Trophoblast cell (in vitro differentiated cells and primary cell): Measurements from ENCODE around the gene TMEM132E.

Experiments used
- DNase-seq, 2 donors: peaks; one replicate each; pipeline ENCODE4 v3.0.0-alpha.2; 2016
- H2AFZ ChIP-seq: 2 replicates; pipeline ENCODE4 v1.6.1; 2013; ENCODE audit warnings: low read length, moderate library complexity, mild to moderate bottlenecking; ENCODE audit not compliant: insufficient read depth, poor library complexity
- H2AK5ac ChIP-seq: 2 replicates; pipeline ENCODE4 v1.6.1; 2013; ENCODE audit warnings: mild to moderate bottlenecking, low read length
- H2BK120ac ChIP-seq: 2 replicates; pipeline ENCODE4 v1.6.1; 2013; ENCODE audit warnings: low read length, mild to moderate bottlenecking, moderate library complexity; ENCODE audit not compliant: insufficient read depth, poor library complexity
- H2BK12ac ChIP-seq: 2 replicates; pipeline ENCODE4 v1.6.1; 2013; ENCODE audit warnings: mild to moderate bottlenecking, low read length, moderate library complexity
- H2BK5ac ChIP-seq: 2 replicates; pipeline ENCODE4 v1.6.1; 2013; ENCODE audit warnings: low read length, low read depth, moderate library complexity, mild to moderate bottlenecking; ENCODE audit not compliant: poor library complexity
- H3K14ac ChIP-seq: 2 replicates; pipeline ENCODE4 v1.6.1; 2013; ENCODE audit warnings: mild to moderate bottlenecking, low read length
- H3K18ac ChIP-seq: 2 replicates; pipeline ENCODE4 v1.6.1; 2013; ENCODE audit warnings: mild to moderate bottlenecking, low read length
- H3K23ac ChIP-seq: 2 replicates; pipeline ENCODE4 v1.6.1; 2013; ENCODE audit warnings: low read length
- H3K27ac ChIP-seq: 2 replicates; pipeline ENCODE4 v1.5.1; 2013; ENCODE audit warnings: low read depth, mild to moderate bottlenecking, inconsistent platforms, low read length, moderate library complexity
- H3K27me3 ChIP-seq: 2 replicates; pipeline ENCODE4 v1.6.1; 2013; ENCODE audit warnings: inconsistent platforms, mild to moderate bottlenecking, low read length, moderate library complexity; ENCODE audit not compliant: insufficient read depth
- H3K36me3 ChIP-seq, 2 experiments: 1 replicate in 1 of 2; 2 replicates in 1 of 2; pipeline ENCODE4 v1.6.1; 2013; ENCODE audit warnings: low read length in 2 of 2, mild to moderate bottlenecking in 2 of 2, moderate library complexity in 1 of 2; ENCODE audit not compliant: insufficient read depth in 2 of 2, control insufficient read depth in 1 of 2
- H3K4ac ChIP-seq: 2 replicates; pipeline ENCODE4 v1.6.1; 2013; ENCODE audit warnings: low read depth, mild to moderate bottlenecking, low read length, moderate library complexity
- H3K4me1 ChIP-seq, 2 experiments: 1 replicate in 1 of 2; 2 replicates in 1 of 2; pipeline ENCODE4 v1.6.1; 2013; ENCODE audit warnings: low read length in 2 of 2, mild to moderate bottlenecking in 2 of 2, moderate library complexity in 1 of 2; ENCODE audit not compliant: insufficient read depth in 2 of 2, control insufficient read depth in 1 of 2
- H3K4me2 ChIP-seq: 2 replicates; pipeline ENCODE4 v1.6.1; 2013; ENCODE audit warnings: inconsistent platforms, mild to moderate bottlenecking, low read length, moderate library complexity
- H3K4me3 ChIP-seq: 2 replicates; pipeline ENCODE4 v1.5.1; 2013; ENCODE audit warnings: mild to moderate bottlenecking, low read depth, low read length, inconsistent platforms
- H3K79me1 ChIP-seq: one replicate; pipeline ENCODE4 v1.6.1; 2013; ENCODE audit warnings: low read length
- H3K79me2 ChIP-seq: 2 replicates; pipeline ENCODE4 v1.6.1; 2013; ENCODE audit warnings: low read length, mild to moderate bottlenecking; ENCODE audit not compliant: control insufficient read depth, insufficient read depth, poor library complexity
- H3K9ac ChIP-seq: 2 replicates; pipeline ENCODE4 v1.6.1; 2013; ENCODE audit warnings: mild to moderate bottlenecking, low read length
- H3K9me3 ChIP-seq: 2 replicates; pipeline ENCODE4 v1.6.1; 2013; ENCODE audit warnings: low read depth, mild to moderate bottlenecking, control low read depth, inconsistent platforms, low read length; ENCODE audit not compliant: insufficient read depth
- H4K12ac ChIP-seq: 2 replicates; pipeline ENCODE4 v1.6.1; 2013; ENCODE audit warnings: low read depth, mild to moderate bottlenecking, low read length, moderate library complexity
- H4K8ac ChIP-seq: 2 replicates; pipeline ENCODE4 v1.6.1; 2013; ENCODE audit warnings: low read depth, mild to moderate bottlenecking, low read length, moderate library complexity
- H4K91ac ChIP-seq: one replicate; pipeline ENCODE4 v1.6.1; 2013; ENCODE audit warnings: low read depth, mild to moderate bottlenecking, low read length, moderate library complexity
- WGBS: extraction: QIAGEN DNeasy Blood & Tissue Kit; methylation state at CpG from one replicate; pipeline ENCODE4 v1.1.7; 2013; ENCODE audit warnings: missing lambda C conversion rate; ENCODE audit not compliant: insufficient read length, insufficient coverage; ENCODE audit errors: extremely low coverage; 5-methylcytosine and 5-hydroxymethylcytosine counted together

The TMEM132E gene

GRCh38 chr17:34673516-34673915 lies 94.1 kb downstream of the TMEM132E start:
- Histone ChIP-seq H3K4me3 (no peak overlapping the region), H3K4me1 (peaks cover 0 to 4% of the 10 kb centered on the region in 2 experiments), H3K9me3 (no peaks in the 10 kb centered on the region), H3K23ac (no peak overlapping the region), H4K8ac (no peak overlapping the region), H4K91ac (no peak overlapping the region), H4K12ac (no peak overlapping the region), H2BK120ac (no peak overlapping the region), H3K4me2 (no peak overlapping the region), H2AFZ (no peak overlapping the region), H3K14ac (no peak overlapping the region), H2AK5ac (no peak overlapping the region), H3K79me2 (no peaks in the 10 kb centered on the region), H3K9ac (no peak overlapping the region), H3K79me1 (no peaks in the 10 kb centered on the region), H2BK12ac (no peak overlapping the region), H3K27ac (no peak overlapping the region), H3K4ac (no peak overlapping the region), H3K27me3 (no peaks in the 10 kb centered on the region), H3K36me3 (no peaks in the 10 kb centered on the region), H3K18ac (no peak overlapping the region), H2BK5ac (no peak overlapping the region)
- no CpG with 5 or more reads among the region's 2 CpGs for WGBS
- no peak for DNase-seq

DNA sequence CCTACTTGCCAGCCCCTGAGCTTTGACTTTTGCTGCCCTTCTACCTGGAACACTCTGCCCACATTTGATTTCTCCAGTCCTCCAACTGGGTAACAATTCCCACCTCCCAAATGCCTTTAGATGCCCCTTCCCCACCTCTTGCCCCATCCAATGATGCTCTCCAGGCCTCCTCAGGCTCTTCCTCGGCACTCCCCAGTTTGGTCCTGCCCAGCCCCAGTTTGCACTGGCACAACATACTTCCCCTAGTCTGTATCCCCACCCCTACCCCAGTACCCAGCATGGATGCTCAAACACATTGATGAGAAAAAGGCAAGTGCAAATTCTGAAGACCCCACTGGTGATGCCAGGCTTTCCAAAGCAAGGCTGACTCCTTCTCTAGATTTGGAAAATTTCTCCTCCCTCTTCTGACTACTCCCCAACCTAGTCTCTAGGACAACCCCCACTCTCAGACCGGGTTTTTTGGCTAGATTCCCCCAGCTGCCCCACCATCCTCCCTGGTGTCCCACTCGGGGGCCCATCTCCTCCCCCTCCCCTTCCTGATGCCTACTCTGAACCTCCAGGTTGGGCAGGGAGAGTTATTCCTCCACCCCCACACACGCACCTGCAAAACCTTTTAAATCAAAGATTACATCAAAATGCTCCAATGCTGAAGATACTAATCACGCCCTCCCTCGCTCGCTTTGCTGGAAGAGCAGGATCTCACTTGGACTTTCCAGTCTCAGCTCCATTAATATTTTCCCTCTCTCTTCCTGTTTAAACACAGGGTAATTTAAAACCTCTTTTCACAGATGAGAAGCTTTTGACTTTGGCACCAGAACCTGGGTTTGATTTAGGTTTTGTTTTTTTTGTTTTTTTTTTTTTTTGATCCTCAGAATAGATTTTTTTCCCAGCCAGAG lies 94.9 kb downstream of the TMEM132E start:
- no peak overlapping the region for H2AFZ ChIP-seq
- H3K14ac ChIP-seq = no peak overlapping the region
- H2BK12ac ChIP-seq = no peak overlapping the region
- no peak overlapping the region for H3K4ac ChIP-seq
- no peak overlapping the region for H4K8ac ChIP-seq
- H3K79me2 ChIP-seq = no peaks in the 10 kb centered on the region
- no peaks in the 10 kb centered on the region for H3K9me3 ChIP-seq
- no peak overlapping the region for H3K23ac ChIP-seq
- H3K4me2 ChIP-seq = no peak overlapping the region
- no peak overlapping the region for H3K9ac ChIP-seq
- H4K12ac ChIP-seq = no peak overlapping the region
- peaks cover 0 to 4% of the 10 kb centered on the region in 2 experiments for H3K4me1 ChIP-seq
- H2BK5ac ChIP-seq = no peak overlapping the region
- H2AK5ac ChIP-seq = no peak overlapping the region
- DNase-seq = no peak
- no peak overlapping the region for H3K18ac ChIP-seq
- H3K79me1 ChIP-seq = no peaks in the 10 kb centered on the region
- no peak overlapping the region for H3K4me3 ChIP-seq
- no peaks in the 10 kb centered on the region for H3K27me3 ChIP-seq
- WGBS = no CpG with 5 or more reads among the region's 7 CpGs
- no peak overlapping the region for H2BK120ac ChIP-seq
- no peak overlapping the region for H3K27ac ChIP-seq
- no peak overlapping the region for H4K91ac ChIP-seq
- H3K36me3 ChIP-seq = no peaks in the 10 kb centered on the region

- Histone ChIP-seq H3K4me1 (peaks cover 0 to 4% of the 10 kb centered on the region in 2 experiments), H3K36me3 (no peaks in the 10 kb centered on the region), H3K9me3 (no peaks in the 10 kb centered on the region), H2BK120ac (no peak overlapping the region), H3K23ac (no peak overlapping the region), H3K27ac (no peak overlapping the region), H3K4me3 (no peak overlapping the region), H2BK12ac (no peak overlapping the region), H3K4ac (no peak overlapping the region), H4K91ac (no peak overlapping the region), H3K79me2 (no peaks in the 10 kb centered on the region), H3K79me1 (no peaks in the 10 kb centered on the region), H3K9ac (no peak overlapping the region), H3K4me2 (no peak overlapping the region), H4K8ac (no peak overlapping the region), H2AFZ (no peak overlapping the region), H2AK5ac (no peak overlapping the region), H2BK5ac (no peak overlapping the region), H4K12ac (no peak overlapping the region), H3K27me3 (no peaks in the 10 kb centered on the region), H3K14ac (no peak overlapping the region), H3K18ac (no peak overlapping the region)
- no peak for DNase-seq
Observed at GRCh38 chr17:34675143-34675542, 95.8 kb downstream of the TMEM132E start.

DNA sequence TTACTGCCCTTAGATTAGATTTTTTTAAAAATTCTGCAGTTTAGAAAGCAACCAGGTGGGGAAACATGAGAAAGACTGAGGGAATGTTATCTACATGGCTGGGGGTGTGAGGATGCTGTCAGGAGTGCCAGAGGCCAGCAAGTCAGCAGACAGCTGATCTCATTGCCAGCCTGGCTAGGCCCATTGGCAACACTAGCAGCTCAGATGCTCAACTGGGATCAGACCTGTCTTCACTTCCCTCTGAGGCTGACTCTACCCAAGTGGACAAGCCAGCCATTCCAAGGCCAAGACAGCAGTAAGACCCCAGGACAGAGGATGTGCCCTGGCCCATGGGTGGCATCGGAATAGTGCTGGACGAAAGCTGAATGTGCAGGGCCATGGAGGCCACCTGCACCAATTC lies 96.2 kb downstream of the TMEM132E start:
- Histone ChIP-seq H2BK120ac (no peak overlapping the region), H2AK5ac (no peak overlapping the region), H2BK12ac (no peak overlapping the region), H3K9me3 (no peaks in the 10 kb centered on the region), H3K4me1 (peaks cover 0 to 4% of the 10 kb centered on the region in 2 experiments), H4K12ac (no peak overlapping the region), H3K79me2 (no peaks in the 10 kb centered on the region), H3K18ac (no peak overlapping the region), H3K79me1 (no peaks in the 10 kb centered on the region), H3K27ac (no peak overlapping the region), H4K8ac (no peak overlapping the region), H4K91ac (no peak overlapping the region), H3K36me3 (no peaks in the 10 kb centered on the region), H3K23ac (no peak overlapping the region), H3K4ac (no peak overlapping the region), H3K14ac (no peak overlapping the region), H3K4me3 (no peak overlapping the region), H3K27me3 (no peaks in the 10 kb centered on the region), H3K4me2 (no peak overlapping the region), H2AFZ (no peak overlapping the region), H3K9ac (no peak overlapping the region), H2BK5ac (no peak overlapping the region)
- WGBS = no CpG with 5 or more reads among the region's 2 CpGs
- DNase-seq = no peak
